HFF-Myc (cell line): ENCODE measurements around the gene TCL1B.

ENCODE experiments used
- DNase-seq: peaks from one replicate; pipeline ENCODE4 v3.0.0-alpha.2; 2011; ENCODE audit warnings: low read depth; ENCODE audit errors: extremely low read depth
- H3K4me3 ChIP-seq: replicated peaks from 2 replicates; pipeline ENCODE4 v1.5.1; 2011; ENCODE audit warnings: low read depth, mild to moderate bottlenecking, control low read depth, low read length
- TF ChIP-seq, protein P1 (sequence below): IDR thresholded peaks from 2 replicates; pipeline ENCODE4 v1.5.1; 2012; ENCODE audit warnings: mild to moderate bottlenecking, low read depth, low read length, control low read depth; ENCODE audit errors: missing control alignments

The TCL1B gene

DNA sequence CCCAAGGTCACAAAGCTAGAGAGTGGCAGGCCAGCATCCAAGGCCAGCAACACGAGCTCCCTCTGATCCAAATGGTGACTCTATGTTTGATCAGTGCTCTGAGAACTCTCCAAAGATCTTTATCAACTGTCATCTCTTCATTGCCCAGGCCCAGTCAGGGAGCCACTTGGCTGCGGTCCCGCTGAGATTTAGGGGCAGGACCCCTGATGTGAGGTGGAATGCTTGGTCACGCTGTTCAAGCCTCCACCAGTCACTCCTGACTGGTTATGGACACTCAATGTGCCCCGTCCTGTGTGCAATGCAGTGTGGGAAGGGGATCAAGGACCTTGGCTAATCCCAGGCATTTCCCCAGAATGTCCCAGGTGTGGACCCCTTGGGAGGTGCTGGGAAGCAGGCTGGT lies 19.8 kb upstream of the TCL1B start:
- no peak overlapping the region for H3K4me3 ChIP-seq
- DNase-seq = no peak
- TF ChIP-seq, protein P1, sequence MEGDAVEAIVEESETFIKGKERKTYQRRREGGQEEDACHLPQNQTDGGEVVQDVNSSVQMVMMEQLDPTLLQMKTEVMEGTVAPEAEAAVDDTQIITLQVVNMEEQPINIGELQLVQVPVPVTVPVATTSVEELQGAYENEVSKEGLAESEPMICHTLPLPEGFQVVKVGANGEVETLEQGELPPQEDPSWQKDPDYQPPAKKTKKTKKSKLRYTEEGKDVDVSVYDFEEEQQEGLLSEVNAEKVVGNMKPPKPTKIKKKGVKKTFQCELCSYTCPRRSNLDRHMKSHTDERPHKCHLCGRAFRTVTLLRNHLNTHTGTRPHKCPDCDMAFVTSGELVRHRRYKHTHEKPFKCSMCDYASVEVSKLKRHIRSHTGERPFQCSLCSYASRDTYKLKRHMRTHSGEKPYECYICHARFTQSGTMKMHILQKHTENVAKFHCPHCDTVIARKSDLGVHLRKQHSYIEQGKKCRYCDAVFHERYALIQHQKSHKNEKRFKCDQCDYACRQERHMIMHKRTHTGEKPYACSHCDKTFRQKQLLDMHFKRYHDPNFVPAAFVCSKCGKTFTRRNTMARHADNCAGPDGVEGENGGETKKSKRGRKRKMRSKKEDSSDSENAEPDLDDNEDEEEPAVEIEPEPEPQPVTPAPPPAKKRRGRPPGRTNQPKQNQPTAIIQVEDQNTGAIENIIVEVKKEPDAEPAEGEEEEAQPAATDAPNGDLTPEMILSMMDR = no peak

- no peak for DNase-seq
- H3K4me3 ChIP-seq = no peak overlapping the region
- TF ChIP-seq, protein P1 = no peak
Measured at GRCh38 chr14:95667249-95667693, 19.0 kb upstream of the TCL1B start.

DNA sequence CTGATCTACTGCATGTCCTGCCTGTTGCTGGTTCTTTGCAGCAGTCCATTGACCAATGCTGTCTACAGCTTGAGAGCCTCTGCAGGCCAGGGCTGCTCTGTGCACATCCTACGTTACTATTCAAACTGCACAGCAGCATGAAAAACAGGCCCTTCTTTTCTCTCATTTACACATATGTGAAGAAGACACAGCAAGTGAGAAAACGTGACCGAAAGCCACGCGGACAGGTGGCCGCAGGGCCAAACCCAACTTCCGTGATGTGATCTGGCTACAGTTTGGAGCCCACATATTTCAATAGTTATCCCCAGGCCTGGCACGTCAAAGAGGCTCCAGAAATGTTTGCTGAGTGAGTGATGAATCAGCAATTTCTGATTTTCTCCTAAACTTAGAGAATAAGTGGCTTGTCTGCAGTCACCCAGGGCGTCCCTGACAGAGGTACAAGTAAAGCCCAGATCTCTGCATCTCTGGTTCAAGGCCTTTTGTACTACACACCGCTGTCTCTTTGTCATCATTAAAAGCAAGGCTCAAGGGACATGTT lies 17.9 kb upstream of the TCL1B start:
- no peak for DNase-seq
- TF ChIP-seq, protein P1 = no peak
- no peak overlapping the region for H3K4me3 ChIP-seq

DNA sequence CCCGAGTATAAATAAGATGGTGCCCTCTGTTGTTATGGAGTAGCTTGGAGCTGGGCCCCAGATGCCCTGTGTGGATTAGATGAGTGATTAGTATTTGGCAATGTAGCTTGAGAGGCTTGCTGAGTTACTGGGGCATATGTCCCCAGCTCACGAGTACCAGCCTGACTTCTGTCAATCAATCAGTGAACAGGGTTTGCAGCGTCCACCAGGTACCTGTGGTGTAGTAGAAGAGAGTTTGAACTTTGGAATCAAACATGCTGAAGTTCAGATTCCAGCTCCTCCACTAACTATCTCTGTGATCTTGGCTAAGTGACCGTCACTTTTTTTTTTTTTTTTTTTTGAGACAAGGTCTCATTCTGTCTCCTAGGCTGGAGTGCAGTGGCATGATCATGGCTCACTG lies 11.6 kb upstream of the TCL1B start:
- no peak overlapping the region for H3K4me3 ChIP-seq
- TF ChIP-seq, protein P1 = no peak
- DNase-seq = no peak

DNA sequence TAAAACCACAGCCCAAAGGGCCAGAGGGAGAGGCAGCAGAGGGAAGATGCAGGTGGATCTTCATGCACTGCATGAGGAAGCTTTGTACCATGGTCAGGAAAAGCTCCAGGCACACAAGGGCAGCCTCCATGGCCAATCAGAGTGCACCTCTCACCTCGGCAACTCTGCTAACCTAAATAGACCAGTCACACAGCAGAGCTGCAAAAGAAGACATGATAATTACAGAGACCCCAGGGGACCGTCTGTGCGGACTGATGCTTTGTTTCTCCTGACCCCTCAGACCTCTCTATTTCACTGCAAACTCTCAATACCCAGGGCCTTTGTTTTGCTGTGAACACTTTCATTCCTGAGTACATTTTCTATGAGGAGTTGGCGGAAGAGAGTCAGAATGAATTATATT lies 10.7 kb upstream of the TCL1B start:
- no peak overlapping the region for H3K4me3 ChIP-seq
- DNase-seq = no peak
- TF ChIP-seq, protein P1 = no peak

- TF ChIP-seq, protein P1 = no peak
- DNase-seq = no peak
- no peak overlapping the region for H3K4me3 ChIP-seq
Measured at GRCh38 chr14:95677179-95677835, 8.9 kb upstream of the TCL1B start.
